ENCODE results near the gene EPHA1.

EPHA1 gene

GRCh38 chr7:143408686-143409561 is at the start of gene EPHA1:
TSS of gene EPHA1 (minus strand) at chr7:143408856. CDS start at chr7:143408805, 51 bp downstream.
- peak; percentile 51 for DNase-seq (ENCODE audit: low spot score)

GRCh38 chr7:143458263-143458662 is 49.6 kb upstream of the EPHA1 start:
- DNase-seq (ENCODE audit: low spot score): no peak

- no peak for DNase-seq (ENCODE audit: low spot score)
Measured at GRCh38 chr7:143456992-143457793, 48.5 kb upstream of the EPHA1 start.

GRCh38 chr7:143455942-143456341 is 47.3 kb upstream of the EPHA1 start:
- no peak for DNase-seq (ENCODE audit: low spot score)

- DNase-seq (ENCODE audit: low spot score): no peak
Measured at GRCh38 chr7:143455491-143455890, 46.8 kb upstream of the EPHA1 start.

- no peak for DNase-seq (ENCODE audit: low spot score)
Measured at GRCh38 chr7:143454091-143454680, 45.5 kb upstream of the EPHA1 start.

GRCh38 chr7:143452495-143452894 is 43.8 kb upstream of the EPHA1 start:
- no peak for DNase-seq (ENCODE audit: low spot score)

- no peak for DNase-seq (ENCODE audit: low spot score)
Measured at GRCh38 chr7:143451746-143452145, 43.1 kb upstream of the EPHA1 start.

GRCh38 chr7:143451122-143451521 is 42.5 kb upstream of the EPHA1 start:
- DNase-seq (ENCODE audit: low spot score): no peak

GRCh38 chr7:143449793-143450192 is 41.1 kb upstream of the EPHA1 start:
- DNase-seq (ENCODE audit: low spot score): no peak

- DNase-seq (ENCODE audit: low spot score): no peak
Measured at GRCh38 chr7:143448429-143448828, 39.8 kb upstream of the EPHA1 start.

- no peak for DNase-seq (ENCODE audit: low spot score)
Measured at GRCh38 chr7:143447466-143447865, 38.8 kb upstream of the EPHA1 start.

- DNase-seq (ENCODE audit: low spot score): no peak
Measured at GRCh38 chr7:143444785-143445184, 36.1 kb upstream of the EPHA1 start.

- no peak for DNase-seq (ENCODE audit: low spot score)
Measured at GRCh38 chr7:143444063-143444782, 35.6 kb upstream of the EPHA1 start.

- DNase-seq (ENCODE audit: low spot score): no peak
Measured at GRCh38 chr7:143443153-143443552, 34.5 kb upstream of the EPHA1 start, which contains the start of gene TAS2R60. TSS of gene TAS2R60 (plus strand) at chr7:143443453. CDS start at chr7:143443453, 0 bp downstream.

- no peak for DNase-seq (ENCODE audit: low spot score)
Measured at GRCh38 chr7:143439866-143440265, 31.2 kb upstream of the EPHA1 start.

GRCh38 chr7:143437578-143437977 is 28.9 kb upstream of the EPHA1 start:
- no peak for DNase-seq (ENCODE audit: low spot score)

- no peak for DNase-seq (ENCODE audit: low spot score)
Measured at GRCh38 chr7:143436325-143436946, 27.8 kb upstream of the EPHA1 start.

GRCh38 chr7:143435266-143435665 is 26.6 kb upstream of the EPHA1 start:
- no peak for DNase-seq (ENCODE audit: low spot score)

GRCh38 chr7:143434660-143435059 is 26.0 kb upstream of the EPHA1 start:
- DNase-seq (ENCODE audit: low spot score): no peak

- no peak for DNase-seq (ENCODE audit: low spot score)
Measured at GRCh38 chr7:143433759-143434158, 25.1 kb upstream of the EPHA1 start.
